Urinary bladder (tissue), 4 donors: ENCODE data around the gene IMPDH1. TPM values are rescaled to one million over a fixed set of nuclear protein-coding genes. Genes with fewer than 3 reads are reported as not detected.

Source experiments
- DNase-seq: peaks from one replicate; pipeline ENCODE4 v3.0.0-alpha.2; 2015; ENCODE audit errors: extremely low spot score
- H3K27ac ChIP-seq: one replicate; pipeline ENCODE4 v1.5.1; 2013; ENCODE audit warnings: low read depth, mild to moderate bottlenecking, moderate library complexity
- H3K36me3 ChIP-seq: one replicate; pipeline ENCODE4 v1.6.1; 2013; ENCODE audit warnings: mild to moderate bottlenecking, moderate library complexity; ENCODE audit not compliant: insufficient read depth
- H3K4me1 ChIP-seq: one replicate; pipeline ENCODE4 v1.6.1; 2013; ENCODE audit warnings: mild to moderate bottlenecking, moderate library complexity; ENCODE audit not compliant: insufficient read depth
- H3K4me3 ChIP-seq: one replicate; pipeline ENCODE4 v1.5.1; 2013; ENCODE audit warnings: low read depth, low read length
- WGBS: extraction: QIAGEN DNeasy Blood & Tissue Kit; methylation state at CpG from one replicate; pipeline ENCODE4 v1.1.7; 2013; 5-methylcytosine and 5-hydroxymethylcytosine counted together
- polyA plus RNA-seq: library from polyadenylated mRNA; stranded (reverse); fragments of 200-250 nt; gene quantifications from one replicate; pipeline ENCODE4 v1.2.3, GENCODE V29; 2013
- total RNA-seq: library from RNA; depleted of rRNA; stranded (reverse); fragments of >200 nt; gene quantifications from one replicate; pipeline ENCODE4 v1.2.3, GENCODE V29; 2014
- donor health status: healthy with polysubstance abuse.
- donor health status: healthy.

Gene IMPDH1
- total and polyA plus RNA-seq, 2 donors: 24.7 to 58.6 TPM

DNA sequence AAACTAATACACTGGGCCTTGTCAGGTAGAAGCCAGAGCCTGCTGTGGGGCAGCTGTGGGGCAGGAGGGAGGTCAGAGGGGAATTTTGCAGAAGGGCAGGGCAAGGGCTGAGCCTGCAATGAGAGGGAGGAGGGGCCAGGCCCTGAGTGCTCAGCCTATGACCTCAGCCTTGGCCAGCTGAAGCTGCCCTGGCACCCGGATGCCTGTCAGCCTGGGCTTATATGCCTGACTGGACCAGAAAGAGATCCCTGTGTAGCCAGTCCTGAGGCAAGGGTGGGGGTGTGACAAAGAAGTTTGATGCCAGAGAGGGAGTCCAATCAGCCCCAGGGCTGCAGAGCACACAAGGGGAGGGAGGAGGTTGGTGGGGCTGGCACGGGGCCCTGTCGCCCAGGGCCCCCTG, 26.0 kb downstream of the IMPDH1 start:
- no peak overlapping the region for H3K27ac ChIP-seq
- no peaks in the 10 kb centered on the region for H3K4me1 ChIP-seq
- WGBS: 63% methylated on average over 3 of the region's 3 CpGs
- DNase-seq: no peak
- no peak overlapping the region for H3K4me3 ChIP-seq
- H3K36me3 ChIP-seq: no peaks in the 10 kb centered on the region

DNA sequence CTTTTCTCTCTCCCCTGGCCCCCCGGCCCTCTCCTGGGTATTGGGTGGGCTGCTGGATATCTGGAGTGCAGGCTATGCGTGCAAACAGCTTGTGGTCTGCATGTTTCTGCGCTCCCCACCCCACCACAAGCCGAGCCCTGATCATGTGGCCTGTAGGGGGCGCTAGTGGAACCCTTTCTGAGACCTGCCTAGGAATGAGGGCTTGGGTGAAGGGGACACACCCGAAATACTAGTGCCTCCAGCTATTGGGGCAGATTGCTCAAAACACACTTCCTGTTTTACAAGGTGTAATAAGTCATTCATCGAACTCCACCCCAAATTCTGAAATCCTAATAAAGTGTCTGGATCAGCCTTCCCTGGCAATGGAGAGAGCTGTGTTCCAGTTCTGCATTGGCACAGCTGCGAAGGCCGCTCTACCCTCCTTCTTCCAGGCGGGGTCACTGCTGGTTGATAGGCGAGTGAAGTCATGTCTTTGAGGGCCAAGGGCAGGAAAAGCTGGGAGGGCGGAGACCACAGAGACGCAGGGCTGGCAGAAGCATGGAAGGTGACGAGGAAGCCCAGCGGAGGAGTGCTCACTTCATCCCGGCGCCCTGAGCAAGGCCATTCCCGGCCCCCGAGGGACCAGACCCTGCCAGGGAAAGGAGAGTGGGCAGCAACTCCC, 28.5 kb downstream of the IMPDH1 start:
- H3K27ac ChIP-seq: no peak overlapping the region
- no peak overlapping the region for H3K4me3 ChIP-seq
- no peak for DNase-seq
- H3K36me3 ChIP-seq: no peaks in the 10 kb centered on the region
- 63% methylated on average over 19 of the region's 19 CpGs for WGBS
- no peaks in the 10 kb centered on the region for H3K4me1 ChIP-seq

DNA sequence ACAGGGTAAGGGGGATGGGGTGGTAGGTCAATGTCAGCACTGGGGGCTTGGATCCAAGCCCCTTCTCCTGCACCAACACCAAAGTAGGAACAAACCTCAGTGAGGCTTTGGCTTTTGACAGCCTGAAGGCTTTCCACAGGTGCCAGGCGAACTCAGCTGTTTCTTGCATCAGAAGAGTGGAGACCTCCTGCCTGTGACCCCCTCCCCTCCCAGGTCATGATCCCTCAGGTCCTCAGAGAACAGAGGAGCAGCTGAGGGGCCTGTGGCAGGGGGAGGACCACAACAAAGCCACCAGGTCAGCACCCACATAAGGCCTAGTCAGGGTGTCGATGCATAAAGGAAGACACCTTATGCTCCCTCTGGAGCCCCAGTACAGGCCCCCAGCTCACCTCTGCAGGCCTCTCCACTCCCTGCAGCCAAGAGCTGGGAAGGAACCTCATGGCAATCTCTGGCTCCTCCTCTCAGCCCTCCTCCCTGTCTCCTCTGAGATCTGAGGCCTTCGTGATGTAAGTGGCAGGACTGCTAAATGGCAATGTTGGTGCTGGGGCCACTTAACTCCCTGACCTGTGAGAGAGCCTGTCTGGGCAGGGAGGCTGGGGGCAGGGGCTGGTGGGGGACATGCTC, 29.2 kb downstream of the IMPDH1 start:
- DNase-seq: no peak
- H3K4me1 ChIP-seq: no peaks in the 10 kb centered on the region
- H3K4me3 ChIP-seq: no peak overlapping the region
- no peaks in the 10 kb centered on the region for H3K36me3 ChIP-seq
- 80% methylated on average over 3 of the region's 3 CpGs for WGBS
- no peak overlapping the region for H3K27ac ChIP-seq

DNA sequence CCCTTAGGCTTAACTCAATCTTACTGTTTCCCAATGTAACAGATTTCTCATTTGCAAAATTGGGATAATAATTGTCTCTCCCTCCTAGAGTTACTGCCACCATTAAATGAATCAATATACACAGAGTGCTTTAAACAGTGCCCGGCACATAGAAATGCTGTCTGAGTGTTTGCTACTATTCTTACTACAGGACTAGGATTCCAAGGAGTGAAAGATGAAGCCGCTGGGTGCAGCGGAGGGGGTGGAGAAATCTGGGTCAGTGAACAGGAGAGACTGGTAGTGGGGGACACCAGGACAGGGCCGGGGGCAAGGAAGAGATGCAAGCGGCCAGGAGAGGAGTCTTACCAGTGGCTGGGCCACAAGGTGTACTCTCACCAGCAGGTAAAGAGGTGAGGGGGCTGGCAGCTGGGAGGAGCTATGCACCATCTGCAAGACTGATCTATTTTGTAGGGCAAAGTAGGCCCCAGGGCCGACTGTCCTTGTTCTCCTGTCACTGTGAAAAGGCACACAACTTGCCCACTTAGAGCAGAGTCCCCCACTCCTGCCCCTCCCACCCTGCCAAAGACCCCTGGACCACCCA, 29.8 kb downstream of the IMPDH1 start:
- Histone ChIP-seq H3K4me3 (no peak overlapping the region), H3K27ac (no peak overlapping the region), H3K36me3 (no peaks in the 10 kb centered on the region), H3K4me1 (no peaks in the 10 kb centered on the region)
- 82% methylated on average over 6 of the region's 6 CpGs for WGBS
- DNase-seq: no peak

DNA sequence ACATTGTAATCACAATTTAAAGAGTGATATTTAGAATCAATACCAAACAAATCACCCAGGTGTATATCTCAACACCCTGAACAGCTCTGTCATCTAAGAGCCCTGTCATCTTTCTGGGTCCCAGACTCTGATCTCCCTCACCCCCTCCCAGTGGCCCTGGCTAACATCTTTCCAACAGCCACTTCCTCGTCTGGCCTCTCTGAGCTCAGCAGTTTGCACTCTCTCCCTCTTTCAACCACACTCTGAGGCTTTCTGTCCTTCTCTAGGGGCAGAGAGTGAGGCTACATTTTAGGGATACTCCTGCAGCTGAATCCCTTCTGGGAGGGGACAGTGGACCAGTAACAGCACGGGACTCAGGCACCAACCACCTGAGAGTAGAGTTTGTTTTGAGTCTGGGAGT, 31.1 kb downstream of the IMPDH1 start:
- no peak overlapping the region for H3K4me3 ChIP-seq
- DNase-seq: no peak

DNA sequence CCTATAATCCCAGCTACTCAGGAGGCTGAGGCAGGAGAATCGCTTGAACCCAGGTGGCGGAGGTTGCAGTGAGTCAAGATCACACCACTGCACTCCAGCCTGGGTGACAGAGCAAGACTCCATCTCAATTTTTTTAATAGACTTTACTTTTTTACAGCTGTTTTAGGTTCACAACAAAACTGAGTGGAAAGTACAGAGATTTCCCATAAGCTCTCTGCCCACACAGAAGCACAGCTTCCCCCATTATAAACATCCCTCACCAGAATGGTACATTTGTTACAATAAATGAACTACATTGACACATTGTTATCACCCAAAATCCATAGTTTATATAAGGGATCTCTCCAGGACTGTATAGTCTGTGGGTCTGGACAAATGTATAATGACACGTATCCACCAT, 33.7 kb downstream of the IMPDH1 start:
- DNase-seq: no peak
- Histone ChIP-seq H3K4me3 (no peak overlapping the region), H3K27ac (no peak overlapping the region), H3K36me3 (no peaks in the 10 kb centered on the region), H3K4me1 (no peaks in the 10 kb centered on the region)
- 91% methylated on average over 3 of the region's 3 CpGs for whole genome bisulfite sequencing

More for the DNA sequence above, 31.1 kb downstream of the IMPDH1 start:
- H3K27ac ChIP-seq: no peak overlapping the region
- H3K36me3 ChIP-seq: no peaks in the 10 kb centered on the region
- no peaks in the 10 kb centered on the region for H3K4me1 ChIP-seq
- 46% methylated on average over 2 of the region's 2 CpGs for whole genome bisulfite sequencing

DNA sequence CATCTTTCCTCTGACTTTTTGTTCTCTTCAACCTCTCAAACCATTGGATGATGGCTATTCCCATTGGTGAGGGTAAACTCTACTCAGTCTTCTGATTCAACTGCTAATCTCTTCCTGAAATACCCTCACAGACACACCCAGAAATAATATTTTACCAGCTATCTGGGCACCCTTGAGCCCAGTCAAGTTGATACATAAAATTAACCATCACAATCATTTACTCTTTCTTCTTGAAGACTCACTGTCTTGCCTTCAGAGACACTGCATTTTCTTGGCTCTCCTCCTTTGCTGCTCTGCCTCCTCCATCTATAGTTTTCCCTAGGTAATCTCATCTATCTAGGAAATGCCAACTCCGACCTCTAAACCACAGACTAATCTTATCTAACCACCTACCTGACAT, 35.7 kb downstream of the IMPDH1 start:
- no peak overlapping the region for H3K27ac ChIP-seq
- H3K4me3 ChIP-seq: no peak overlapping the region
- no peaks in the 10 kb centered on the region for H3K36me3 ChIP-seq
- WGBS: 53% methylated on average over 1 of the region's 1 CpG
- DNase-seq: no peak
- no peaks in the 10 kb centered on the region for H3K4me1 ChIP-seq

DNA sequence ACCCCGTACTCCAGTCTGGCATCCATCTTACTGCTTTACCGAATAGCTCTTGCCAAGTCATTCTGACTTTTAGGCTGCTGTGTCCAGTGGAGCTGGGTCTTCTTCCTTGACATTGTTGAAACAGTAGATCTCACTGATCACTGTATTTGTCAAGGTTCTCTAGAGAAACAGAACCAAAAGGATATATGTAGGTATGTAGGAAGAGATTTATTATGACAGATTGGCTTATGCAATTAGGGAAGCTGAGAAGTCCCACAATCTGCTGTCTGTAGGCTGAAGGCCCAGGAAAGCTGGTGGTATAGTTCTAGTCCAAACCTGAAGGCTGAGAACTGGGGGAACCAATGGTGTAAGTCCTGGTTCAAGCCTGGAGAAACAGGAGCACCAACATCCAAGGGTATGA, 36.2 kb downstream of the IMPDH1 start:
- DNase-seq: no peak
- Histone ChIP-seq H3K36me3 (no peaks in the 10 kb centered on the region), H3K27ac (no peak overlapping the region), H3K4me1 (no peaks in the 10 kb centered on the region), H3K4me3 (no peak overlapping the region)
- WGBS: 70% methylated on average over 2 of the region's 2 CpGs

DNA sequence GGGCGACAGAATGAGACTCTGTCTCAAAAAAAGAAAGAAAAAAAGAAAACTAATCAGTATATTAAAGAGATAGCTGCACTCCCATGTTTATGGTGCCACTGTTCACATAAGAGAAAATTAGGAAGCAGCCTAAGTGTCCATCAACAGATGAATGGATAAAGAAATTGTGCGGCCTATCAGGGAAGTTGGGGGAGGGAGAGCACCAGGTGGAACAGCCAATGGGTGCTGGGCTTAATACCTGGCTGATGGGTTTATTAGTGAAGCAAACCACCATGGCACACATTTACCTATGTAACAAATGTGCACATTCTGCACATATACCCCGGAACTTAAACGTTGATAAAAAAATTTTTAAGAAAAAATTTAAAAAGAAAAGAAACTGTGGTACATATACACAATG, 39.3 kb downstream of the IMPDH1 start:
- no peak for DNase-seq
- Histone ChIP-seq H3K36me3 (no peaks in the 10 kb centered on the region), H3K27ac (no peak overlapping the region), H3K4me3 (no peak overlapping the region), H3K4me1 (no peaks in the 10 kb centered on the region)
- WGBS: 94% methylated on average over 4 of the region's 4 CpGs

DNA sequence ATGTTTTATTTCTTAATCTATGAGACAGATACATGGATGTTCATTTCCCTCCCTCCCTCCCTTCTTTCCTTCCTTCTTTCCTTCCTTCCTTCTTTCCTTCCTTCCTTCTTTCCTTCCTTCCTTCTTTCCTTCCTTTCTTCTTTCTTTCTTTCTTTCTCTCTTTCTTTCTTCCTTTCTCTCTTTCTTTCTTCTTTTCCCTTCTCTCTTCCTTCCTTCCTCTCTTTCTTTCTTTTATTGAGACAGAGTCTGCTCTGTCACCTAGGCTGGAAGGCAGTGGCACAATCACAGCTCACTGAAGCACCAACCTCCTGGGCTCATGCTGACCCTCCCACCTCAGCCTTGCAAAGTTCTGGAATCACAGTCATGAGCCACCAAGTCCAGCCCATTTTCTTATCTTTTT, 42.8 kb downstream of the IMPDH1 start:
- DNase-seq: no peak
- no peaks in the 10 kb centered on the region for H3K36me3 ChIP-seq
- H3K4me3 ChIP-seq: no peak overlapping the region
- no peak overlapping the region for H3K27ac ChIP-seq
- H3K4me1 ChIP-seq: no peaks in the 10 kb centered on the region

DNA sequence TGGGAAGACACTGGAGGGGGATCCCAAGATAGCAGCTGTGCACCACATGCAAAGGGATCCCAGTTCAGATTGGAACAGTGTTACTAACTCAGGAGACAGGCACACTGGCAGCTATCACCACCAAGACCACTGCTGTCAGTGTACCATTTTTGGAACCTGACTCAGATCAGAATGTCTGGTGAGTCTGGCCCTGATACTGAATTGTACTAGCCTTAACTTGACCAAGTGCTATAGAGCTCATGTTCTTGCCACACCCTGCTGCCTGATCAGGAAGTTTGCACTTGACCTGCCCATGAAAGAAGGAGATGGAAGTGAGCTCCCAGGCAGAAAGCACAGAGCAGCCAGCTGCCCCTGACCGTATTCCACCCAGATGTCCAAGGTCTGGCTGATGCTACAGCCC, 43.5 kb downstream of the IMPDH1 start:
- 51% methylated on average over 1 of the region's 1 CpG for WGBS
- no peak for DNase-seq
- no peak overlapping the region for H3K4me3 ChIP-seq
- H3K4me1 ChIP-seq: no peaks in the 10 kb centered on the region
- H3K27ac ChIP-seq: no peak overlapping the region
- H3K36me3 ChIP-seq: no peaks in the 10 kb centered on the region

DNA sequence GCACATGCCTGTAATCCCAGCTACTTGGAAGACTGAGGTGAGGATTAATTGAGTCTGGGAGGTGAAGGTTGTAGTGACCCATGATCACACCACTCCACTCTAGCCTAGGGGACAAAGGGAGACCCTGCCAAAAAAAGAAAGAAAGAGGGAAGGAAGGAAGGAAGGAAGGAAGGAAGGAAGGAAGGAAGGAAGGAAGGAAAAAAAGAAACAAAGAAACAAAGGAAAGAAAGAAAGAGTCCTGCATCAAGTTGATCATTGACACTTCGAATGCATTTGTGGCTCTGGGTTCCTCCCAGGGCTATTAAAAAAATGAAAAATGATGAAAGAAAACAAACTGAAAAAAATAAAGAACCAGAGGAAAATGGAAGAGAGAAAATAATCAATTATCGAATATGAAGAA, 44.4 kb downstream of the IMPDH1 start:
- peaks cover 2% of the 10 kb centered on the region for H3K4me1 ChIP-seq
- no peak overlapping the region for H3K27ac ChIP-seq
- WGBS: 90% methylated on average over 2 of the region's 2 CpGs
- no peak for DNase-seq
- H3K36me3 ChIP-seq: no peaks in the 10 kb centered on the region
- no peak overlapping the region for H3K4me3 ChIP-seq

DNA sequence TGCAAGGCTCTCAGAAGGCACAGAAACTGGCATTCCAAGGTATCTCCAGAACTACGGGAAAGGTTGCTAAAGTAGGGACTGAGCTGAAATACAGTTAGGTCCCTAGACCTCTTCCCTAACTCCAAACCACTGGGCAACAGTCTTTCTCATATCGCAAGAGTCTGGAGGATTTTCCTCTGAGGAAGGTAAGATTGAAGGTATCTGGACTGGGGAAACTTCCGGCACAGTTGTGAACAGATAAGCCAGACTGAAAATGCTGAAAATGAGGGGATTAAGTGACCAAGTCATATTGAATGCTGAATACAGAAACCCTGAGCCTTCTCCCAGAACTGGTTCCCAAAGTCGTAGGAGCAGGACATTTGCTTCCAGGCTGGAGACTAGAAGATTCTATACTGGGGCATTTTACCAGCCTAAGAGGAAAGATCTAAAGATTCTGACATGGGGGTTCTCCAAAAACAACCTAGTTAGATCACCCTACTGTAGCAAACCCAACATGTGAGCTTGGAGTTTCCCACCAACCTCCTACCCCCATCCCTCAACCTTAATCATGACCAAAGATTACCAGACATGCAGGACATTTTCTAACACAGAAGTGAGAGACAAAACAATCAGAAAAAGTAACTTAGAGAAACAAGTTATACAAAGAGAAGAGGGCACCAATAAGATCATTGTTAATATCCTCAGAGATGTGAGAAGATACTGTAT, 45.5 kb downstream of the IMPDH1 start:
- Histone ChIP-seq H3K4me1 (peaks cover 2% of the 10 kb centered on the region), H3K4me3 (no peak overlapping the region), H3K27ac (no peak overlapping the region), H3K36me3 (no peaks in the 10 kb centered on the region)
- 71% methylated on average over 4 of the region's 4 CpGs for WGBS
- no peak for DNase-seq

DNA sequence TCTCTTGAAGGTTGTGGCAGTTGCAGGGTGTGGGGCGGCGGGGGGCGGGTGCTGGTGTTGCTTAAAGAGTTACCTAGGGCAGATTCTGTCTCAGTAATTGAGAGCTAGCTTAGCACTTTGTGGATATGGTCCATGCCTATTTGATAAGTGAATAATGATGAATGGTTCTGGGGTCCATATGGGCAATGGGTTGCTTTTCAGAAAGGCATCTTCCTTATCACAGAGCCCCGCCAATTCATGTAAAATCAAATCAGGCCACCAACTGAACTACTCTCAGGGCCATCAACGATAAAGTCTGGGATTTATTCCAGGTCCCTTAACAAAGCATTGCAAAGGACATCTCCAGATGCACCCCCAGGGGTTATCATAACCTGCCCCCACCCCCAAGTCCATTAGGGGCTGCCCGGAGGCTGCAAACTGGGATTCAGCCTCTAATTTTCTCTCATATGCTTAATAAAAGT, 46.5 kb downstream of the IMPDH1 start:
- WGBS: 71% methylated on average over 6 of the region's 6 CpGs
- no peak overlapping the region for H3K4me3 ChIP-seq

More for the DNA sequence above, 46.5 kb downstream of the IMPDH1 start:
- Histone ChIP-seq H3K36me3 (no peaks in the 10 kb centered on the region), H3K27ac (no peak overlapping the region), H3K4me1 (peaks cover 2% of the 10 kb centered on the region)
- DNase-seq: no peak
